NCI-H2107 treated with DMSO at 0.1 percent for 48 hours (cell line): ENCODE measurements around the gene SARDH.
"Not testable (repeated sequence)": the region's sequence is repeated elsewhere in the genome, so short reads cannot be mapped to it uniquely, and the experiment has no call there.

ENCODE experiments used
- DNase-seq: peaks from one replicate; lab custom pipeline; 2025; ENCODE audit not compliant: unreplicated experiment; lab: John Stamatoyannopoulos, UW

Gene SARDH

DNA sequence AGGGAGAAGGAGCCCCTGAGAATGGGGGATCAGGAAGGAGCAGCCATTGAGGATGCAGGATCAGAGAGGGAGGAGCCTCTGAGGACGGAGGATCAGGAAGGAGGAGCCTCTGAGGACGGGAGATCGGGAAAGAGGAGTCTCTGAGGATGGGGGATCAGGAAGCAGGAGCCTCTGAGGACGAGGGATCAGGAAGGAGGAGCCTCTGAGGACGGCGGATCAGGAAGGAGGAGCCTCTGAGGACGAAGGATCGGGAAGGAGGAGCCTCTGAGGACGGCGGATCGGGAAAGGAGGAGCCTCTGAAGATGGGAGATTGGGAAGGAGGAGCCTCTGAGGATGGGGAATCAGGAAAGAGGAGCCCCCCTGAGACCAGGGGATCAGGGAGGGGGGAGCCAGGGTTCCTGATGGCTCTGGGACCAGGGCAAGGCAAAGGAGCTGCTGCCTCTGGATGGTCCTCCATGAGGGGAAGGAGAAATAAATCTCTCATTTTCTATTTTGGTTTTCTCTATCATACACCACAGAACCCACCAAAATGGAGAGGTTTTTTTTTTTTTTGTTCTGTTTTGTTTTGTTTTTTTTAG, 22.6 kb upstream of the SARDH start:
- DNase-seq = no peak

DNA sequence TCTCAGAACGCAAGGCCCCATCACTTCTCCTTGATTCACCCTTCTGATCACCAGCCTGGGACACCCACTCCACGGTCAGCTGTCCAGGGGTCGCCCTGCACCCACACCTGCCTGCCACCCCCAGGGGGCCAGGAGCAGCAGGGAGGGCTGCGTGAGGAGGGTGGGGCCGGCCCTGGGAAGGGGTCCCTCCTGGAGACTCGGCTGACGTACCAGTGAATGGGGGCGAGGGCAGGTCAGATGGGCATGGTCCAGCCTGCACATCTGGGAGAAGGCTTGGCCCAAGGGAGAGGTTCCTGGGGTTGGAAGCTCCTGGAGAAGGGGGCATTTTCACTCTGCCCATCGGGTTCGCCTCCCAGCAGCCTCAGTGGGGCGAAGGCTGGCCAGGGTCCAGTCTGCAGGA, 21.8 kb upstream of the SARDH start:
- no peak for DNase-seq

DNA sequence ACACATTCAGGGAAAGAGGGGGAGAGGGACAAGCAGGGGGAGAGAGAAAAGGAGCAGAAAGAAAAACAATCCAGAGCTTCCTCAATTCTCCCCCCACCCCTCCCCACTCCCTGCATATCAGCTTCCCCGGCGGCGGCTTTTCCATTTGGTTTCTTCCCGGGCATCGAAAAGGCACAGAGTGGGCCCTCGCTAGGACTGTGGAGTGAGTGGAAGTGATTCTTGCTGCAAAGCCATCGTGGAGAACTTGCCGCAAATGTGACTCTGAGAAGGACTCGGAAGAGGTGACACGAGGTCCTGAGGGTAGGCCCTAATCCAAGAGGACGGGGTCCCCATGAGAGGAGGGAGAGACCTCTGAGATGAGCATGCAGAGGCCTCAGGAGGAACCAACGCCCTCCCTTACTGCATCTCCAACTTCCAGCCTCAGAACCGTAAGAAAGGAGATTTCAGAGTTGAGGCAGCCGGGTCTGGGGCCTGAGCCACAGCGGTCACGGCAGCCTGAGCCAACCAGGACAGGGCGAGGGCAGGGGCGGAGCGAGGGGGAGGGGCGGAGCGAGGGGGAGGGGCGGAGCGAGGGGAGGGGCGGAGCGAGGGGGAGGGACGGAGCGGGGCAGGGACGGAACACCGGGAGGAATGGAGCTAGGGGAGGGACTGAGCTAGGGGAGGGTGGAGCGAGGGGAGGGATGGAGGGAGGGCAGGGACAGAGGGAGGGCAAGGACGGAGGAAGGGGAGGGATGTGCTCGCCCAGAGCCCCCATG, 21.2 kb upstream of the SARDH start:
- no peak for DNase-seq

DNA sequence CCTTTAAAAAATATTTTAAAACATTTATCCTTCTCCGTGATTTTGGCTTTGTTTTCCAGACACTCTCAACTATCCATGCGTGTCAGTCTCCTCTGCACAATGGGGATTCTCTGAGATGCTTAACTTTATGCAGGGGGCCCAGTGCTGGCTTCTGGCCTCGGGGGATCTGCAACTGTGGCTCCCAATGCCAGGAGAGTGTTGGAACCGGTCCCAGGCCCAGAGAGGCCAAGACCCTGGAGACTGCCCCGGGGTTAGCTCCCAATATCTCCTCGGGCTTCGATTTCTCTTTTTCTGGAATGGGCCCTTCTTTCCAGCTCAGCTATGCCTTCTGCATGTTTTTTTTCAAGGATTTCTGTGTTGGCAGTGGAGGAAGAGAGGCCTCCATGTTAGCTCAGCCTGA, 20.1 kb upstream of the SARDH start:
- no peak for DNase-seq

DNA sequence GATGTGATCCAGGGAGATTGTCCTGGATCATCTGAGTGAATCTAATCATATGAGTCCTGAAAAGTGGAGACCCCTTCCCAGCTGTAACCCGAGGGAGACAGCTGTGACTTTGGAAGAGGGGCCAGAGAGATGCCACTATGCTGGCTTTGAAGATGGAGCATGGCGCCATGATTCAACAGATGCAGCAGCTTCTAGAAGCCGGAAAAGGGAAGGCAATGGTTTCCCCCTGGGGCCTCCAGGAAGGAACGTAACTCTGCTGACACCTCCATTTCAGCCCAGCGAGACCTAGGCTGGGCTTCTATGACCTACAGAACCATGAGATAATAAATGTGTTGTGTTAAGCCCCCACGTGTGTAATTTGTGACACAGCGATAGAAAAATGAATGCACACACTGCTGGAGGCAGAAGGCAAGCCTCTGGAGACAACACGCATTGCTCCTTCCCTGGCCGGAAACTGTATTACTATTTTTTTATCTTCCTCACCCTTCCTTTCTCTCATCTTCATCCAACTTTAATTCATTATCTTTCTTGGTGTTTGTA, 16.6 kb upstream of the SARDH start:
- DNase-seq = no peak

GRCh38 chr9:133754187-133754586, 16.0 kb upstream of the SARDH start:
- no peak for DNase-seq

DNA sequence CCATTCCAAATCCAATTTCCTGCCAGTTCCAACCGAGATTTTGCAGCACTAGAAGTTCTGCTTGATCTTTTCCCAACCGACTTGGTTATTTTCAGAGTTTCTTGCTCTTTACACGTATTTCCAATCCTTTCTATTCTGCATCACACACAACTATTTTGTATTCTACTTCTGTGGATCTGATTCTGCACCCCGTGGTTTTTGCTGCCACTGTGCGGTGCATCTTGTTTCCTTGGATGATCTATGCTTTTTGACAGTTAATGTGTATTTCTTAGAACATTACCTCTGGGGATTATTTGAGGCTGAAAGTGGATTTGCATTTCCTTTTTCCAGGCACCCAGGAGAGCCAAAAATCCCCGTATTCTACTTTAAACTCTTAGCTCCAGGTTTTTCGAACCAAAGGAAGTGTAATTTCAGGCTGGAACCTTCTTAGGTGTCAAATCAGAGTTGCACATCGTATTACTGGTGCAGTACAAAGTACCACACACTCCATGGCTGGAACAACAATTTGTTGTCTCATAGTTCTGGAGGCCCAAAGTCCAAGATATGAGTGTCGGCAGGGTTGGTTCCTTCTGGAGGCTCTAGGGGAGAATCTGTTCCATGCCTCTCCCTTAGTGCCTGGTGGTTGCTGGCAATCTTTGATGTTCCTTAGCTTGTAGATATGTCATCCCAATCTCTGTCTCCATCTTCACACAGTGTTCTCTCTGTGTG, 14.7 kb upstream of the SARDH start:
- no peak for DNase-seq

DNA sequence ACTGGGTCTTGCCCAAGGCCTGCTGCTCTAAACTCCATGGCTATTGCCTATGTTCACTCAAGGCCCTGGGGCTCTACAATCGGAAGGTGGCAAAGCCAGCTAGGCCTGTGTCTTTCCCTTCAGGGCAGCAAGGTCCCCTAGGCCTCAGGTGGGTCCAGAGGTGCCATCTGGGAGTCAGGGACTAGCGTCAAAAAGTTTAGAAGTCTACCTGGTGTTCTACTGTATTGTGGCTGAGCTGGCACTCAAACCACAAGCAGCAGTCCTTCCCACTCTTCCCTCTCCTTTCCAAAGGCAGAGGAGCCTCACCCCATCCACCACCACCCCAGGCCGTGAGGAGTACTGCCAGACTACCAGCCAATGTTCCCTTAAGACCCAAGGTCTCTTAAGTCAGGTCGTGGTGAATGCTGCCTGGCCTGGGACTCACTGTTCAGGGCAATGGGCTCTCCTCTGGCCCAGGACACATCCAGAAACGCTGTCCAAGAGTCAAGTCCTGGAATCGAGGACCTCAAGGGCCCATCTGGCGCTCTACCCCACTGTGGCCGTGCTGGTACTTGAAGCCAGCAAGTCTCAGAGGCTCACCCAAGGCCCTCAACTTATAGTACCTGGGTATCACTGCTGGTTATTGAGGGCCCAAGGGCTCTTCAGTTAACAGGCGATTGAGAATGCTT, 13.0 kb upstream of the SARDH start:
- DNase-seq = no peak

- DNase-seq = no peak
These were observed 9.2 kb upstream of the SARDH start for GRCh38 chr9:133747309-133747708.

DNA sequence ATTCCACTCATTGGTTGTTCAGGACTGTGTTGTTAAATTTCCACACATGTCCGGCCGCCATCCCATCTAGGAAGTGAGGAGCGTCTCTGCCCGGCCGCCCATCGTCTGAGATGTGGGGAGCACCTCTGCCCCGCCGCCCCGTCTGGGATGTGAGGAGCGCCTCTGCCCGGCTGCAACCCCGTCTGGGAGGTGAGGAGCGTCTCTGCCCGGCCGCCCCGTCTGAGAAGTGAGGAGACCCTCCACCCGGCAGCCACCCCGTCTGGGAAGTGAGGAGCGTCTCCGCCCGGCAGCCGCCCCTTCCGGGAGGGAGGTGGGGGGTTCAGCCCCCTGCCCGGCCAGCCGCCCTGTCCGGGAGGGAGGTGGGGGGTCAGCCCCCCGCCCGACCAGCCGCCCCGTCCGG, 6.4 kb upstream of the SARDH start:
- not testable (repeated sequence) for DNase-seq

- peak; percentile 60 for DNase-seq
These were observed 4.8 kb upstream of the SARDH start for GRCh38 chr9:133742849-133743444.

- DNase-seq = no peak
These were observed 4.1 kb upstream of the SARDH start for GRCh38 chr9:133742251-133742650.

DNA sequence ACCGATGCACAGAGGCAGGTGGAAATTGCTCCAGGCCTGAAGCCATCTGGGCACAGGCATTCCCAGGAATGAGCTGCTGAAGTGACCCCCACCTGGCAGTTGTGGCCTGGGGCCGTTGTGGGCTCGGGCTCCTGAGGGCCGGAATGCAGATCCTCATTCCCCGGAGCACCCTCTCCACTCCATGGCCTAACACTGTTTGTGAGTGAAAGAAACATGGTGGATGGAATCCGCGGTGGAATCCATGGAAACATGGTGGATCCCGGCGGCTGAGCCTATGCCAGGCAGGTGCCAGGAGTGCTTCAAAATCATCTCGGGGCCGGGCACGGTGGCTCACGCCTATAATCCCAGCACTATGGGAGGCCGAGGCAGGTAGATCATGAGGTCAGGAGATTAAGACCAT, 3.6 kb upstream of the SARDH start:
- DNase-seq = no peak

DNA sequence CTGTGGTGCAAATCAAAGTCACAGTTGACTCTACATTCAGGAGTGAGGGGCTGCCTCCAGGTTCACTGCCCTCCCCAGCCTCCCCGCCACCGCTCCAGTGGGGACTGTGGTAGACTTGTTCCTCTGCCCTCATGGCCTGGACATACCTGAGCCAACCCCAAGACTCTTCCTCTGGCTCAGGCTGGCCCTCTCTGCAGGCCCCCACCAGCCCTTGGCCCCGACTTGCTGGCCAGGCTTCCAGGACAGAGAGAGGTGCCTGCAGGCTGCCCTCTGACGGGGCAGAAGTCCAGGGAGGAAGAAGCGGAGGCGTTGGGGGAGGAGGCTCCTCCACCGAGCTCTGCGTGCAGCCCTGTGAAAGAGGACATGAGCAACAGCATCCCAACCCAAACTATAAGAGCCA, 2.8 kb upstream of the SARDH start:
- DNase-seq = no peak

DNA sequence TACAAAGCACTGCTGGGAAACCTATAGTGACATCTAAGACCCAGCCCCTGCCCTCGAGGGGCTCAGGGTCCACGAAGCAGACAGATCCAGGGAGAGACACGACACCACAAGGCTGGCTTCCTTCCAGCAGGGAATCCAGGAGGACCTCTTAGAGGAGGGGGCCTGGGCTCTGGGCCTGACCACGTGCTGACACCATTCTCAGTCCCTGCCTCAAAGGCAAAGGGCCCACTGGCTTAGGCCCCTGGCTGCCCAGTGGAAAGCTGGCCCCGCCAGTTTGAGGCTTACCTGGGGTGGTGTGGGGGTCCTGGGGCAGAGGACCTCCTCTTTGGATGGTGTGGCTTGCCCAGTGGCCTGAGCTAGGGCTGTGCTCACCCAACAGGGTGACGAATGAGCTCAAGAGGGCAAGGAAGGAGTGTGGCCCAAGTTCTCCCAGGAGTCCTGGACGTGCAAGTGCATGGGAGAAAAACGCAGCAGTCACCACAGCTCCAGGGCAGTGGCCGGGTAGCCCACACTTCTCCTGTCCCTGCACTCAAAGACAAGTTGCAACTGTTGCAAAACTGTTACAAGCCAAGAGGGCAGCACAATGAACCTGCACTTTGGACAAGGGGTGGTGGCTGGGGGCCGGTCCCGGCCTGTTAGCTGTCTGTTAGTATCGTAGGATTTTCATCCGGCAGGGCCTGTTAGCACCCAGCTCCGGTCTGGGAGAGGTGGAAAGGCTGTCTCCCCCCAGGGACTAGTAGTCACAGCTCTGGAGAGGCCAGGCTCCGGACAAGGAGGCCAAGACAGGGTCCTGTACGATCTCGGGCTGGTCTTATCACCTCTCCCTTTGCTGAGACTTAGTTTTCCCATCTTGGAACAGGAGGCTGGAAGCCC, 1.5 kb upstream of the SARDH start:
- DNase-seq = no peak

DNA sequence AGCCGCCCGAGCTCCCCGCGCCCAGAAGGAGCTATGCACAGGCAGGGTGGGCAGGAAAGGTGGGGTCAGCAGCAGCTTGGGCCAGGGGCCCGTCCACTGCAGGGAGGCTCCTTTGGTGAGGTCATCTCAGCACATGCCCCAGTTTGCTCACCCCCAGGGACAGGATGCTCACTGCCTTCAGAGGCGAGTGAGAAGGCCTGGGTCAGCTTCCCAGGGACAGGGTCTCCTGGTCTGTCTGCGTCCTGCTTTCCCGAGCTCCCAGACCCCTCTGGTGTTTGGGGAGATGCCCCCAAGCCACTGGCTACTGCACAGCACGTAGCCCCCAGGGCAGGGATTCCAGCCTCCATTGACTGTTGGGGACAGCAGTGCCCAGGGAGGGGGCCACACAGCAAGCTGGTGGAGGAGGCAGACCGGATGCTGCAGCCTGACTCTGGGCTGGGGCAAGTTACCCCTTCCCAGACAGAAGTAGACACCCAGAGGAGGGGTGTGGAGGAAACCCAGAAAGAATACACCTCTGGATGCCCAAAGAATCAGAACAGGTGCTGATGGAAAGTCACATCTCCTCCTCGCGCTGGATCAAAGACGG, 581 bp upstream of the SARDH start:
- no peak for DNase-seq

- peak; percentile 66 for DNase-seq
These were observed 930 bp downstream of the SARDH start for GRCh38 chr9:133737071-133737773.

GRCh38 chr9:133735931-133736330, 2.2 kb downstream of the SARDH start:
- no peak for DNase-seq

GRCh38 chr9:133735415-133735775, 2.8 kb downstream of the SARDH start:
- DNase-seq = no peak
